Mucosa of stomach (tissue), 1 donor: ENCODE data around the gene MSRB3.
A peak's percentile ranks its signal among the peaks of the same experiment; 100 is the strongest.
"Not testable (repeated sequence)": the region's sequence is repeated elsewhere in the genome, so short reads cannot be mapped to it uniquely, and the experiment has no call there.

ENCODE experiments used
- H3K27me3 ChIP-seq: one replicate; pipeline ENCODE4 v1.7.0; 2013; ENCODE audit warnings: mild to moderate bottlenecking, low read length; ENCODE audit not compliant: control insufficient read depth, insufficient read depth
- H3K36me3 ChIP-seq: one replicate; pipeline ENCODE4 v1.7.0; 2013; ENCODE audit warnings: low read length; ENCODE audit not compliant: control insufficient read depth, insufficient read depth
- H3K4me1 ChIP-seq: one replicate; pipeline ENCODE4 v1.7.0; 2013; ENCODE audit warnings: mild to moderate bottlenecking, low read length; ENCODE audit not compliant: control insufficient read depth, insufficient read depth
- H3K4me3 ChIP-seq: one replicate; pipeline ENCODE4 v1.7.0; 2013; ENCODE audit warnings: low read length
- H3K9ac ChIP-seq: one replicate; pipeline ENCODE4 v1.7.0; 2013; ENCODE audit warnings: mild to moderate bottlenecking, low read length, moderate library complexity
- H3K9me3 ChIP-seq: one replicate; pipeline ENCODE4 v1.7.0; 2013; ENCODE audit warnings: mild to moderate bottlenecking, low read length, moderate library complexity; ENCODE audit not compliant: control insufficient read depth
- donor health status: Pancreatic carcinoma.

Gene MSRB3

DNA sequence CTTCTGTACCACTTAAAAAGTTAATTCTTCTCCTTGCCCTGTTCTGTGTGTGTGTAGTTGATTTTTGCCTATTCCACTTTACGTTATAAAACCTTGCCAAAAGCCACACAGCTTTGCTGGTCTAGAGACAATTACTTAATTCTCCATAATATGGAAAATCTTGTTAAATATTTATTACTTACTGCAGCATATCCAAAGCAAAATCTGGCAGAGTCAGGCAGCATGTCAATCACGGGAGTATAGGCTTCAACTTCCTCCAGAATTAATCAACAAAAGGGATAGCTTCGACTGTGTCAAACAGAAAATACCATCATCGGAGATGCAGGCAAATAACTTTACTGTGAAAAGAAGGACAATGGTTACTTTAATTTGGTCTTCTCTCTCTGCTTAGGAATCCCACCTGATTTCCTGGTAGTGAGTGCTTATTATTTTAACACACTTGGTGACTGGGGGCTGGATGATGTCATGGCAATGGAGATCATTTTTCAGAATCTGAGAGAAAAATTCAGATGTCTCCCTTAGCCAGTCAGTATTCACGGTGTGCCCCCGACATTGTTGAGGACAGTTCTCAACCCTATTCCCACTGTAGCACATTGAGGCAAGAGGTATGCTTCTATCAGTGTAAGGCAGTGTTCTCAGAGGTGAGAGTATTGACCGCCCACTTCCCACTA lies 3.7 kb upstream of the MSRB3 start:
- Histone ChIP-seq H3K27me3 (peaks cover 29% of the 10 kb centered on the region), H3K9me3 (no peaks in the 10 kb centered on the region), H3K4me1 (no peaks in the 10 kb centered on the region), H3K4me3 (no peak overlapping the region), H3K9ac (no peak overlapping the region), H3K36me3 (no peaks in the 10 kb centered on the region)

- H3K36me3 ChIP-seq, result no peaks in the 10 kb centered on the region
Measured at GRCh38 chr12:65275627-65276026, 2.9 kb upstream of the MSRB3 start.

GRCh38 chr12:65276916-65277530 lies 1.5 kb upstream of the MSRB3 start:
- Histone ChIP-seq H3K36me3 (no peaks in the 10 kb centered on the region), H3K9me3 (no peaks in the 10 kb centered on the region), H3K4me1 (no peaks in the 10 kb centered on the region), H3K27me3 (peaks cover 29% of the 10 kb centered on the region), H3K9ac (no peak overlapping the region), H3K4me3 (no peak overlapping the region)

More at GRCh38 chr12:65275627-65276026, 2.9 kb upstream of the MSRB3 start:
- Histone ChIP-seq H3K4me3 (no peak overlapping the region), H3K27me3 (peaks cover 29% of the 10 kb centered on the region), H3K9ac (no peak overlapping the region), H3K9me3 (no peaks in the 10 kb centered on the region), H3K4me1 (no peaks in the 10 kb centered on the region)

DNA sequence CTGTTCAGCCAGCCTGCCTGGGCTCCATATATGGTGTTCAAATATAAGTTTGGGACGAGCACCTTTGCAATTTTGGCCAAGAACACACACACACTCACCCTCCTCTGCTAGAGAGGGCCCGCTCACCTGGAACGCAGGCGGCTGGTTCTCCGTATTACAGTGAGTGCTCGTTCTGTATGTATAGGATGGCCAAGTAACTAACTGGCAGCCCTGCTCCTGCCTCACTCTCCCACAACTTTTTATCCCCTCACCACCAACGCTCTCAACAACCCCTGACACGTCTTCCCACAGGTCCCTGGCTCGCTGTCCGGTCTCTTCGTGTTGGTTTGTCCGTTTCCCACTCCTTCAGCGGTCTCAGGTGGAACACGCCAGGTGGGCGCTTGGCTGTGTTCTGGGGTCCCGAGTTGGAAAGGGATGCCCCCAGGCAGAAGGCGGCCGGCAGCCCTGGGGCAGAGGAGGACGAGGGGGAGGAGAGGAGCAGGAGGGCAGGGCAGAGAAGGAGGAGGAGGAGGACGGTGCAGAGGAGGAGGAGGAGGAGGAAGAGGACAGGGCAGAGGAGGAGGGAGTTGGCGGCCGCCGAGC lies 398 bp upstream of the MSRB3 start:
- Histone ChIP-seq H3K4me3 (no peak overlapping the region), H3K27me3 (peaks cover 29% of the 10 kb centered on the region), H3K36me3 (no peaks in the 10 kb centered on the region), H3K4me1 (no peaks in the 10 kb centered on the region), H3K9ac (peak overlapping the region; percentile 5), H3K9me3 (no peaks in the 10 kb centered on the region)

DNA sequence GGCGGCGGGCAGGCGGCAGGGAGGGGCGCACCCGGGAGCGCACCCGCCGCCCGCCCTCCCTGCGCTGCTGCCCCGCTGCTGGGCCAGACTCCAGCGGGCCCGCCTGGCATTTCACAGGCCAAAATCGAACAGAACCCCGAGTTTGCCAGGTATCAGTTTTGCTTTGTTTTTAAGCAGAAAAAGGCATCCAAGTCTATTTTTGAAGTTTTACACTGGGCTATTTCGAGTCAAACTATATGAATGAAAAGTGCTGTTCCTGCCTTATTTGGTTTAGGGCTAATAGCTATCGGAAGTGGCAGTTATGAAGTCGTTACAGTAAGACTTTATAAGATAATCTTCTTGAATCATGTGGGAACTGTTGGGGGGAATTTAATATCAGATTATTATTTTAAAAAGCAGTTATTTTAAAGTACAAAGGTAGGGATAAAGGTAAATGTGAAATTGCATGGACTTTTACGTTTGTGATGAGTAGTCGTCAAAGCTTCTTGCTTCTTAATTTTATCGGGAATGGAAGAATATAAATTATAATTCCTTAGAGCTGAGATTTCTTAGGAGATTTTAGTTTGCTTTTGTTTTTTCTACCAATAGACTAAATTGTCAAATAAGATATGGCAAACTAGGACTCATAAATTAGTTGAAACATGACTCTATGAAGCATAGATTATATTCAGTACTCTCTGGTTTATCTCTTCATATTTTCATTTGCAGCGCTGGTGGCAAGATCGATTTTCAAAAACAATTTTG lies 1.1 kb downstream of the MSRB3 start:
- peak overlapping the region; percentile 77 for H3K9ac ChIP-seq
- H3K4me3 ChIP-seq, result peak overlapping the region; percentile 15
- no peaks in the 10 kb centered on the region for H3K36me3 ChIP-seq
- no peaks in the 10 kb centered on the region for H3K4me1 ChIP-seq
- H3K27me3 ChIP-seq, result peaks cover 29% of the 10 kb centered on the region
- H3K9me3 ChIP-seq, result no peaks in the 10 kb centered on the region

DNA sequence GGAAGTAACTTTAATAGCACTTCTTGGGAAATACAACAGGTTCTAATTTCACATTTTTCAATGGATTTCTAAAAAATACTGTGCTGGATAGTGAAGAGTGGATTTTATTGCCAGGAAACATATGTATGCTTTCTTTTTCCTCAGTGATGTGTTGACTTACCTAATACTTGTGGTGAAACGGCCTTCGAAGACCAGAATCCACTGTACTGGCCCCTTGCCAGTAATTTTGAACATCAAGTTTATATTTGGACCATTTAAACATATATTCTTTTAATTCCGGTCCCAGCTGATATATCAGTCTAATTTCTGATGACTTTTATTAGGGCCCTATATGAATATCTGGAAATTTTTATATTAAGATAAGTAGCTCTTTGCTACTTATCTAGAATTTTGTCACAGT lies 1.8 kb downstream of the MSRB3 start:
- no peak overlapping the region for H3K4me3 ChIP-seq
- no peaks in the 10 kb centered on the region for H3K4me1 ChIP-seq
- peaks cover 25% of the 10 kb centered on the region for H3K27me3 ChIP-seq
- no peaks in the 10 kb centered on the region for H3K9me3 ChIP-seq
- H3K36me3 ChIP-seq, result no peaks in the 10 kb centered on the region
- H3K9ac ChIP-seq, result no peak overlapping the region

GRCh38 chr12:65282840-65283239 lies 4.4 kb downstream of the MSRB3 start:
- peaks cover 18% of the 10 kb centered on the region for H3K27me3 ChIP-seq
- no peaks in the 10 kb centered on the region for H3K36me3 ChIP-seq
- no peak overlapping the region for H3K4me3 ChIP-seq
- no peak overlapping the region for H3K9ac ChIP-seq
- peaks cover 9% of the 10 kb centered on the region for H3K4me1 ChIP-seq
- H3K9me3 ChIP-seq, result no peaks in the 10 kb centered on the region

DNA sequence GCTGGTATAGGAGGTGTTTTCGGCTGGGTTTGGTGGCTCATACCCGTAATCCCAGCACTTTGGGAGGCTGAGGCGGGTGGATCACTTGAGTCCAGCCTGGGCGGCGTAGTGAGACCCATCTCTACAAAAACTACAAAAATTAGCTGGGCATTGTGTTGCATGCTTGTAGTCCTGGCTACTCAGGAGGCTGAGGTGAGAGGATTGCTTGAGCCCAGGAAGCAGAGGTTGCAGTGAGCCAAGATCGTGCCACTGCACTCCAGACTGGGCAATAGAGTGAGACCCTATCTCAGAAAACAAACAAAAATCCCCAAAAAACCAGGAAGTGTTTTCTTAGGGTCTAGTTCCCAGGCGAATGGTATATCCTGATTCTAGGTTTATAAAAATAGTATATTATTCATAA lies 7.0 kb downstream of the MSRB3 start:
- not testable (repeated sequence) for H3K4me1 ChIP-seq, H3K9me3 ChIP-seq, H3K27me3 ChIP-seq, H3K9ac ChIP-seq, H3K36me3 ChIP-seq, H3K4me3 ChIP-seq

DNA sequence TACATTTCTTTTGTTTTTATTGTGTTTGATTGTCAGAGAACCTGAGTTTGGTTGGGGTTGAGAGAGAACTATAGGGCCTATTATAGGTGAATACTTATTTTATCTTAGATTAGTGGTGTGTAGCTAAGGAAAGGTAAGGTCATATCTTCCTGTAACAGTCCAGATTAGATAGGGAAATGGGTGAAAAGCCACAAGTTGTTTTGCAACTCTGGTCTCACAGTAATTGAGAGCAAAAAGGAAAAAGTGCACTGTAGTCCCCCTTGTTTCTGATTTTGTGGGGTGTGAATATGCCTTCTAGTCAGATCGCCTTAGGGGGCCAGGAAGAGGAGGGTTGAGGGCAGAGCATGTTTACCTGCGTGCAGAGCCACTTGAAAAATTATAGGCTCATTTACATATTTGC lies 8.9 kb downstream of the MSRB3 start:
- peaks cover 9% of the 10 kb centered on the region for H3K4me1 ChIP-seq
- no peaks in the 10 kb centered on the region for H3K27me3 ChIP-seq
- no peak overlapping the region for H3K9ac ChIP-seq
- no peaks in the 10 kb centered on the region for H3K9me3 ChIP-seq
- H3K36me3 ChIP-seq, result no peaks in the 10 kb centered on the region
- H3K4me3 ChIP-seq, result no peak overlapping the region

DNA sequence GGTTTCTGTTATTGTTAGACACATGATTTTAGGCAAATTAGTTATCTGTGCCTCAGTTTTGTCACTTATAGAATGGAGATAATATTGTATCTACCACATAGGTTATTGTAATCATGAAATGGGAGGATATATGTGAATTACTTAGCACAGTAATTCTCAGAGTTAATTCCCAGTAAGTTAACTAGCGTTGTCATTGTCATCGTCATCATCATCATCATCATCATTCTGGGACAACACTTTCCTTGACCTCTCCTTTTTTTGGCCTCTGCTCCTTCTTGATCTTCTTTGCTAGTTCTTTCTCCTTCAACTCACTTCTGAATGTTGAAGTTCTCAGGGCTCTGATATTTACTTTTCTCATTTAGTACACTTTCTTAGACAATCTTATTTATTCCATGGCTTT lies 13.8 kb downstream of the MSRB3 start:
- Histone ChIP-seq H3K9ac (no peak overlapping the region), H3K27me3 (no peaks in the 10 kb centered on the region), H3K9me3 (no peaks in the 10 kb centered on the region), H3K4me3 (no peak overlapping the region), H3K36me3 (no peaks in the 10 kb centered on the region), H3K4me1 (peaks cover 5% of the 10 kb centered on the region)

- H3K27me3 ChIP-seq, result no peaks in the 10 kb centered on the region
- no peaks in the 10 kb centered on the region for H3K4me1 ChIP-seq
- H3K4me3 ChIP-seq, result no peak overlapping the region
- no peaks in the 10 kb centered on the region for H3K36me3 ChIP-seq
- no peak overlapping the region for H3K9ac ChIP-seq
- no peaks in the 10 kb centered on the region for H3K9me3 ChIP-seq
Measured at GRCh38 chr12:65293735-65294134, 15.3 kb downstream of the MSRB3 start.

DNA sequence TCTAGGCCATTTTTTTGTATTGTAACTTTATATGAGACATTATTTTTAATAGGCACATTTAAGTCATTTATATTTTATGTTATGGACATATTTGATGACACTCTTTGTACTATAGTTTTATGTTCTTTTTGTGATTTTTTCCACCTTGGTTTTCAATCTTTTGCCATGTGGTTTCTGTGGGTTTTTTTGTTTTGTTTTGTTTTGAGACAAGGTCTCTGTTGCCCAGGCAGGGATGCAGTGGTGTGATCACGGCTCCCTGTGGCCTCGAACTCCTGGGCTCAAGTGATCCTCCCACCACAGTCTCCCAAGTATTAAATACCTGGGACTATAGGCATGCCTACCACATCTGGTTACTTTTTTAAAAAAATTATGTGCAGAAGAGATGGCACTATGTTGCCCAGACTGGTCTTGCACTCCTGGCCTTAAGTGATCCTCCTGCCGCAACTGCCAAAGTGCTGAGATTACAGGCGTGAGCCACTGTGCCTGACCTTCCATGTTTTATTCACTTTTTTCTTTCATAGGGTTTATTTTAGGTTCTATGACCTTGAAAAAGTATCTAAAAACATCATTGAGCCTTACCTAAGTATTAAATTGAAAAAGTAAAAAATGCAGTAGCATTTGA lies 16.3 kb downstream of the MSRB3 start:
- Histone ChIP-seq H3K9ac (no peak overlapping the region), H3K4me3 (no peak overlapping the region), H3K4me1 (no peaks in the 10 kb centered on the region), H3K27me3 (no peaks in the 10 kb centered on the region), H3K36me3 (no peaks in the 10 kb centered on the region), H3K9me3 (no peaks in the 10 kb centered on the region)
